GM20000 (cell line): ENCODE measurements around the gene RTL10.

ENCODE experiments used
- DNase-seq: peaks from one replicate; pipeline ENCODE4 v3.0.0; 2012; ENCODE audit warnings: low spot score
- CTCF ChIP-seq: IDR thresholded peaks from 2 replicates; pipeline ENCODE4 v1.5.1; 2012; ENCODE audit warnings: mild to moderate bottlenecking, control low read depth; ENCODE audit errors: extremely low read depth, missing control alignments

RTL10 gene

GRCh38 chr22:19900707-19901436 lies 46.2 kb upstream of the RTL10 start:
- DNase-seq, result no peak
- no peak for TF ChIP-seq CTCF

GRCh38 chr22:19898831-19899567 lies 44.3 kb upstream of the RTL10 start:
- TF ChIP-seq CTCF, result no peak
- no peak for DNase-seq

DNA sequence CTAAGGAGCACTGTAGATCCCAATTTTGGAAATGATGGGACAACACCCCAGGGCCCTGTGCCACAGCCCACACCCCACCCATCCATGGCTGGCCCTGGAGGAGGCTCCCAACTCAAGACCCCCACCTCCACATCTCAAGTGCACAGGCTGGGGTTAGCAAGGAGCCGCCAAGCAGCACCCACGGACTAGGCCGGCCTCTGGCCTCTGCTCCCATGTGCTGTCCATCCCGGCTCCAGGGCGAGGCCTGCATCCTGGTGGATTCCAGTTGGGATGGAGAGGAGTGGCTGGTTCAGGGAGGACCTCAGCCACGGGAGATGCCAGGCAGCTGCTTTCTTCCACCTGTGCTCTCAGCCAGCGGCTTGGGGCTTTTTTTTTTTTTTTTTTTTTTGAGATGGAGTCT lies 43.5 kb upstream of the RTL10 start:
- no peak for DNase-seq
- no peak for TF ChIP-seq CTCF

DNA sequence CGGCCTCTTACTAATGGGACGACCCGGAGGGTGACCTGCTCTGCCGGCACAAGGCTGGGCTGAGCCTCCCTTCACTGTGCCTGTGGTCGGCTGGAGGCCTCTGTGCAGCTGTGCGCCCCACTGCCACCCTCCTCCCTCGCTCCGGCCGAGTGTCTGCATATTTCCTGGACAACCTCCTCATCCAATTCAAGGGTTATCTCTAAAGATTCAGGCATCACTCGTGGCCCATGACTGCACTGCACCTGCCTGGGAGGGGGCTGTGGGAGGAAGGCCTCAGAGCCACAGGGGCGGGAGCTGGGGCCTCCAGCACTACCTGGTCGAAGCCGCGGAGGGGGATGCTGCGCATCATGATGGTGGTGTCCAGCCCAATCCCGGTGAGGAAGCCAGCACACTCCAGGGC lies 43.1 kb upstream of the RTL10 start:
- no peak for DNase-seq

GRCh38 chr22:19896665-19897355 lies 42.1 kb upstream of the RTL10 start:
- no peak for DNase-seq
- no peak for TF ChIP-seq CTCF

More for the DNA sequence above, 43.1 kb upstream of the RTL10 start:
- TF ChIP-seq CTCF, result no peak

DNA sequence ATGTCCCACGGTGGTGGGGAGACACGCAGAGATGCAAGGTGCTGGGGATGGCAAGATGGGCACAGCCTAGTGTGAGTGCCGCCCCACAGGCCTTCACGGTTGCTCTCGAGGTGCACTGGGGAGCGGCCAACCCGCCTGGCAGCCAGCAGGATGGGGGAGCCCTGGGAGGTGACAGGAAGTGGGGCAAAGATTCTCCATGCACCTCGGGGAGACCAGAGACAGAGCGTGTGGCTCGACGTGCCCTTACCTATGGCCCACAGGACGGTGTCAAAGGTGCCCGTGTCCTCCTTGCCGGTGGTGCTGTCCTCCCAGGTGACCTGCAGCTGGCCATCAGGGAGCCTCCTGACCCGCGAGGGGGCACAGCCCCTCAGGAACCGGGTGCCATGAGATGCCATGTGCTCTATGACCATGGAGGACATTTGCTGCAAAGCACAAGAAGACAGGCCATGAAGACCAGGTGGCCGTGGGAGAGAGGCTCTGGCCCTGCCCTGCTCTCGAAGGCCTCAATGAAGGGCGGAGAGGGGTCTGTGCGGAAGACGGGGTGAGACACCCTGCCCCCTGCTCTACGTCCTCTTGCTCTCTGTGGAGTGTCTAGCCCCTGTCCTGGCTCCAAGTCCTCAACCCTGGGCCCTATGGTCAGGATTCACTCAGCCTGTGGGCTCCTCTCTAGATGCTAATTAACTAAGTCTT lies 40.6 kb upstream of the RTL10 start:
- TF ChIP-seq CTCF, result no peak

More for the DNA sequence above, 40.6 kb upstream of the RTL10 start:
- no peak for DNase-seq
